Activated T-cell treated with anti-CD3 and anti-CD28 coated beads, Interleukin-2, amount 50 U/mL, for 72 hours (primary cell): ENCODE results near the gene ANO2. TPM values are rescaled to one million over a fixed set of nuclear protein-coding genes. Genes with fewer than 3 reads are reported as not detected.

Experiments used
- ATAC-seq, 2 donors: fragments of 150-1000 bp; cut with Tn5 transposase; replicated peaks in 1 of 2; 2 replicates each; pipeline ENCODE4 v1.10.0; 2021; ENCODE audit warnings: moderate library complexity in 2 of 2, mild to moderate bottlenecking in 1 of 2
- DNase-seq, 2 donors: peaks; one replicate each; pipeline ENCODE4 v3.0.0; 2021 to 2022; ENCODE audit warnings: mixed read lengths in 1 of 2
- H3K27ac Mint-ChIP-seq: one replicate; pipeline ENCODE4 v1.8.0; 2022; ENCODE audit warnings: mild to moderate bottlenecking, moderate library complexity, mixed read lengths
- H3K27me3 Mint-ChIP-seq: one replicate; pipeline ENCODE4 v1.8.0; 2022; ENCODE audit warnings: low read depth, mixed read lengths
- H3K36me3 Mint-ChIP-seq, 2 donors: one replicate each; pipeline ENCODE4 v1.8.0; 2022; ENCODE audit warnings: mixed read lengths in 2 of 2, mild to moderate bottlenecking in 1 of 2; ENCODE audit not compliant: insufficient read depth in 2 of 2
- H3K4me1 Mint-ChIP-seq: one replicate; pipeline ENCODE4 v1.8.0; 2022; ENCODE audit warnings: low read depth, mixed read lengths
- H3K4me3 Mint-ChIP-seq, 2 donors: one replicate each; pipeline ENCODE4 v1.8.0; 2022; ENCODE audit warnings: mild to moderate bottlenecking in 2 of 2, mixed read lengths in 2 of 2, moderate library complexity in 2 of 2
- H3K9me3 Mint-ChIP-seq, 2 donors: one replicate each; pipeline ENCODE4 v1.8.0; 2022; ENCODE audit warnings: mixed read lengths in 2 of 2
- total RNA-seq, 2 donors: library from RNA; stranded (reverse); gene quantifications; one replicate each; pipeline ENCODE4 v1.2.3, GENCODE V29; 2022

Gene ANO2
- total RNA-seq, 2 donors from 2014 or later, result not detected

GRCh38 chr12:5971194-5971850 is 26.3 kb upstream of the ANO2 start:
- ATAC-seq (no peak), DNase-seq (no peak)
- Mint-ChIP-seq H3K36me3 (no peaks in the 10 kb centered on the region), H3K4me1 (no peaks in the 10 kb centered on the region), H3K9me3 (no peaks in the 10 kb centered on the region), H3K27me3 (peaks cover 5% of the 10 kb centered on the region), H3K27ac (no peak overlapping the region), H3K4me3 (no peak overlapping the region)

- DNase-seq (no peak), ATAC-seq (no peak)
- H3K27me3 Mint-ChIP-seq, result peaks cover 4% of the 10 kb centered on the region
- H3K36me3 Mint-ChIP-seq, result no peaks in the 10 kb centered on the region
- H3K4me1 Mint-ChIP-seq, result no peaks in the 10 kb centered on the region
- H3K4me3 Mint-ChIP-seq, result no peak overlapping the region
- no peak overlapping the region for H3K27ac Mint-ChIP-seq
- no peaks in the 10 kb centered on the region for H3K9me3 Mint-ChIP-seq
These were observed 25.1 kb upstream of the ANO2 start for GRCh38 chr12:5969974-5970690.

- Mint-ChIP-seq H3K4me3 (no peak overlapping the region), H3K4me1 (no peaks in the 10 kb centered on the region), H3K27ac (no peak overlapping the region), H3K36me3 (no peaks in the 10 kb centered on the region), H3K27me3 (peaks cover 4% of the 10 kb centered on the region), H3K9me3 (no peaks in the 10 kb centered on the region)
- ATAC-seq (no peak), DNase-seq (no peak)
These were observed 24.3 kb upstream of the ANO2 start for GRCh38 chr12:5969156-5969973.

- Mint-ChIP-seq H3K27ac (no peak overlapping the region), H3K4me3 (no peak overlapping the region), H3K36me3 (no peaks in the 10 kb centered on the region), H3K27me3 (peaks cover 4% of the 10 kb centered on the region), H3K9me3 (no peaks in the 10 kb centered on the region), H3K4me1 (no peaks in the 10 kb centered on the region)
- ATAC-seq (no peak), DNase-seq (no peak)
These were observed 22.8 kb upstream of the ANO2 start for GRCh38 chr12:5967645-5968415.

DNA sequence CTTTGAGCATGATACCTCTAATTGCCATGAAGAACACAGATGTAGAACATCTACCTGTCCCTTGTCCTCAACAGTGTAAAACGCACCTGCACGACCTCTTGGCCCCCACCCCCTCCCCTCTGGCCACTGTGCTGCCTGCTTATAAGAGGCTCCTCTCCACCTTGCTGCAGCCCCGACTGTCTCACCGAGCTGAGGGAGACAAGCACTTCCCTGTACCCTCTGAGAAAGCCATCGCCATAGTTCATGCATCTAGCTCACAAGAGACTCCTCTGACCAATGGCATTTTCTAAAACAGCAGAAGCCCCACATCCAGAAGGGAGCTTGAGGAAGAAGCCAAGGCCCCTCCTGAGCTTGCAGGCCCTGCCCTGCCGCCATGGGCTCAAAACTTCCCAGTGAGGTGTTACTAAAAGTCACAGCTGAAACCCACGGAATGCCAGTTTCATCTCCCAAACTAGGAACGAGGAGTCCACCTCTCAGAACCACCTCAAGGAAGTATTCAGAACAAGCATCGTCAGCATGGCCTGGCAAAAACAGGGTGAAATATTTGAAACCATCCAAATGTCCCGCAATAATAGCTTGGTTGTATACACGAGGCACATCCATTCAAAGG is 21.5 kb upstream of the ANO2 start:
- H3K27me3 Mint-ChIP-seq, result peaks cover 10% of the 10 kb centered on the region
- no peaks in the 10 kb centered on the region for H3K36me3 Mint-ChIP-seq
- no peak overlapping the region for H3K27ac Mint-ChIP-seq
- H3K9me3 Mint-ChIP-seq, result no peaks in the 10 kb centered on the region
- no peaks in the 10 kb centered on the region for H3K4me1 Mint-ChIP-seq
- ATAC-seq (no peak), DNase-seq (no peak)
- H3K4me3 Mint-ChIP-seq, result no peak overlapping the region

- ATAC-seq (peak; percentile 66 to 71), DNase-seq (peak; percentile 53)
- H3K27me3 Mint-ChIP-seq, result peaks cover 10% of the 10 kb centered on the region
- H3K4me1 Mint-ChIP-seq, result no peaks in the 10 kb centered on the region
- H3K4me3 Mint-ChIP-seq, result no peak overlapping the region
- no peaks in the 10 kb centered on the region for H3K9me3 Mint-ChIP-seq
- H3K27ac Mint-ChIP-seq, result no peak overlapping the region
- H3K36me3 Mint-ChIP-seq, result no peaks in the 10 kb centered on the region
These were observed 20.9 kb upstream of the ANO2 start for GRCh38 chr12:5965950-5966383.

GRCh38 chr12:5964913-5965900 is 20.1 kb upstream of the ANO2 start:
- Mint-ChIP-seq H3K27me3 (peaks cover 10% of the 10 kb centered on the region), H3K27ac (no peak overlapping the region), H3K36me3 (no peaks in the 10 kb centered on the region), H3K9me3 (no peaks in the 10 kb centered on the region), H3K4me3 (no peak overlapping the region), H3K4me1 (no peaks in the 10 kb centered on the region)
- ATAC-seq (peak in 1 of 2 donors; percentile 11), DNase-seq (no peak)

- H3K27ac Mint-ChIP-seq, result no peak overlapping the region
- no peak for ATAC-seq
- no peaks in the 10 kb centered on the region for H3K4me1 Mint-ChIP-seq
These were observed 18.5 kb upstream of the ANO2 start for GRCh38 chr12:5963515-5963914.

DNA sequence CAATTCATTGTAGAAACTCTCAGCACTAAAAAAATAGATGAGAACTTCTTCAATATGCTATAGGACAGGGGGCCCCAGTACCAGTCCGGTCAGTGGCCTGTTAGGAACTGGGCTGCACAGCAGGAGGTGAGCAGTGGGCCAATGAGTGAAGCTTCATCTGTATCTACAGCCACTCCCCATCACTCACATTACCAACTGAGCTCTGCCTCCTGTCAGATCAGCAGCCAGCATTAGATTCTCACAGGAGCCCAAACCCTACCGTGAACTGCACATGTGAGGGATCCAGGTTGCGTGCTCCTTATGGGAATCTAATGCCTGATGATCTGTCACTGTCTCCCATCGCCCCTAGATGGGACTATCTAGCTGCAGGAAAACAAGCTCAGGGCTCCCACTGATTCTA is 15.7 kb upstream of the ANO2 start:
- Mint-ChIP-seq H3K27me3 (peaks cover 20% of the 10 kb centered on the region), H3K9me3 (no peaks in the 10 kb centered on the region), H3K27ac (no peak overlapping the region), H3K36me3 (no peaks in the 10 kb centered on the region), H3K4me1 (no peaks in the 10 kb centered on the region), H3K4me3 (no peak overlapping the region)
- ATAC-seq, result no peak
- no peak for DNase-seq

More at GRCh38 chr12:5963515-5963914, 18.5 kb upstream of the ANO2 start:
- DNase-seq, result no peak
- Mint-ChIP-seq H3K9me3 (no peaks in the 10 kb centered on the region), H3K36me3 (no peaks in the 10 kb centered on the region), H3K4me3 (no peak overlapping the region), H3K27me3 (peaks cover 10% of the 10 kb centered on the region)

- no peak for ATAC-seq
- no peak overlapping the region for H3K27ac Mint-ChIP-seq
- H3K9me3 Mint-ChIP-seq, result no peaks in the 10 kb centered on the region
These were observed 11.9 kb upstream of the ANO2 start for GRCh38 chr12:5956987-5957386.

DNA sequence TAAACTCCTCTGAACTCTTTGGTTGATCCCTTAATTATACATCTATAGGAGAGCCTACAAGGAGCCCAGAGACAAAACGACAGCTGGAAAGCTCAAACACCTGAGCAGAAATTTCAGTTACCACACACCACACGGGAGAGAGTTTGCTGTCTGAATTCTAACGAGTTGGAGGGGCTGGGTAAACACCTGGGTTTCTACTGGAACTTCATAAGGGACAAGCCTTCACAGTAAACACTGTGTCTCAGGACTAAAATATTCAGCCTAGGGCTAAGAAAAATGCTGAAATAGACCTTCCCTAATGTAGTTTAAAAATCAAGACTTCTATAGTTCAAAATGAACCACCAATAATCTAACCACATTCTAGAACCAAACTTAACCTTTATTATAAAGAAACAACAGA is 9.6 kb upstream of the ANO2 start:
- no peaks in the 10 kb centered on the region for H3K4me1 Mint-ChIP-seq

More at GRCh38 chr12:5956987-5957386, 11.9 kb upstream of the ANO2 start:
- H3K4me1 Mint-ChIP-seq, result no peaks in the 10 kb centered on the region
- H3K27me3 Mint-ChIP-seq, result peaks cover 37% of the 10 kb centered on the region
- H3K36me3 Mint-ChIP-seq, result no peaks in the 10 kb centered on the region
- no peak for DNase-seq
- H3K4me3 Mint-ChIP-seq, result no peak overlapping the region

More for the DNA sequence above, 9.6 kb upstream of the ANO2 start:
- no peaks in the 10 kb centered on the region for H3K9me3 Mint-ChIP-seq
- H3K27me3 Mint-ChIP-seq, result peaks cover 43% of the 10 kb centered on the region
- no peak overlapping the region for H3K27ac Mint-ChIP-seq
- no peak overlapping the region for H3K4me3 Mint-ChIP-seq
- no peaks in the 10 kb centered on the region for H3K36me3 Mint-ChIP-seq
- ATAC-seq (no peak), DNase-seq (no peak)
